Subcutaneous adipose tissue (tissue), 4 donors: ENCODE data around the gene CFAP141. TPM values are rescaled to one million over a fixed set of nuclear protein-coding genes. Genes with fewer than 3 reads are reported as not detected.

ENCODE experiments used
- CTCF ChIP-seq: fragments of 450-650 bp; IDR thresholded peaks from one replicate; pipeline ENCODE4 v1.5.1; 2016; ENCODE audit warnings: low read depth, mild to moderate bottlenecking, control low read depth, antibody characterized with exemption, moderate library complexity
- total RNA-seq, 4 donors: library from RNA; depleted of rRNA; stranded (reverse); fragments of >200 nt; gene quantifications; one replicate each; pipeline ENCODE4 v1.1.0, GENCODE V29; 2016

CFAP141 gene
- total RNA-seq, 4 donors from 2014 or later, result not detected

GRCh38 chr1:154186177-154186576 lies 20.0 kb downstream of the CFAP141 start:
- no peak for TF ChIP-seq CTCF

- TF ChIP-seq CTCF, result no peak
Measured at GRCh38 chr1:154183046-154183915, 22.9 kb downstream of the CFAP141 start.

- TF ChIP-seq CTCF, result no peak
Measured at GRCh38 chr1:154182344-154183045, 23.6 kb downstream of the CFAP141 start.

GRCh38 chr1:154181944-154182343 lies 24.2 kb downstream of the CFAP141 start:
- TF ChIP-seq CTCF, result no peak

- no peak for TF ChIP-seq CTCF
Measured at GRCh38 chr1:154179946-154180687, 26.0 kb downstream of the CFAP141 start.

GRCh38 chr1:154178911-154179811 lies 27.0 kb downstream of the CFAP141 start:
- no peak for TF ChIP-seq CTCF
